ENCODE data around the gene ZNF556.
A peak's percentile ranks its signal among the peaks of the same experiment; 100 is the strongest.

Gene ZNF556

DNA sequence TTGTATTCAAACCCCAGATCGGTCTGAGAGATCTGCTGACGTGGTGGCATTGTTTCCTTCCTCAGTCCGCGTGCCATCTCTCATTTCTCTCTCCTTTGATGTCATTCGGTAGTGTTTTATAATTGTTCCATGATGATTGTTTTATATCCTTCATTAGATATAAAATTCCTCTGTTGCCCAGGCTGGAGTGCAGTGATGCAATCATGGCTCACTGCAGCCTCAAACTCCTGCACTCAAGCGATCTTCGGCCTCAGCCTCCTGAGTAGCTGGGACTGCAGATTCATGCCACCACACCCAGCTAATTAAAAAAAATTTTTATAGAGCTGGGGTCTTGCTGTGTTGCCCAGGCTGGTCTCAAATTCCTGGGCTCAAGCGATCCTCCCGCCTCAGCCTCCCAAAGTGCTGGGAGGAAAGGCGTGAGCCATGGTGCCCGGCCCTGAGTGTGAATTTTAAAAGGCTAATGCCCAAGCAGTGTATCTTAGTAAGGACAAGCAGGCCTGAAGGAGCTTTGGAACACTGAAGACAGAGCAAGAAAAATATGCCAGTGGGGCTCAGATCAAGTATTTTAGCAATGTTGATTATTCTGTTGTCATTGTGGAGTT lies 38.9 kb downstream of the ZNF556 start:
- DNase-seq (ENCODE audit: low spot score), result no peak

DNA sequence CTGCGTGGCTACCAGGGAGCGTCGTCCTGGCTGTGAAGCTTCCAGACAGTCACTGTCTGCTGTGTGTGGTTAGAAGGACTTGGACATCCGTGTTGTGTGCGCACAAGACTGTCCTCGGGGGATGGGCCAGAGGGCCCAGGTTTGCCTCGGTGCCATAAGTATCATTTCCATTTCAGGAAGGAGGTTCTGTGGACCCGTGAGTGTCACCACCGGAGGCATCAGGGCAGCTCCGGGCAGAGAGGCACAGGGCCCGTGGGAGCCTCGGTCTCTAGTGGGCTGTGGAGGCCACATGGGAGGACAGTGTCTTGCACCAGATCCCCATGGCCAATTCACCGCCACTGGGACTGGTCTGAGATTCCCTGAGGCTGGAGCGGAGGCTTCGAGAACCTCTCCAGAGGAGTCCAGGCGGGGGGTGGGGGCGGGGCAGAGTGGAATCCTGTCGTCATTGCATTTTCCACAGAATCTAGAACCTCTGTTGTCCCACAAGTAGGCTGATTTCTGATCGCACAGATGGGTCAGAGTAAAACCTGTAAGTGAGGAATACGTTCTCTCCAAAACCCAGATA lies 39.6 kb downstream of the ZNF556 start:
- DNase-seq (ENCODE audit: low spot score), result no peak

DNA sequence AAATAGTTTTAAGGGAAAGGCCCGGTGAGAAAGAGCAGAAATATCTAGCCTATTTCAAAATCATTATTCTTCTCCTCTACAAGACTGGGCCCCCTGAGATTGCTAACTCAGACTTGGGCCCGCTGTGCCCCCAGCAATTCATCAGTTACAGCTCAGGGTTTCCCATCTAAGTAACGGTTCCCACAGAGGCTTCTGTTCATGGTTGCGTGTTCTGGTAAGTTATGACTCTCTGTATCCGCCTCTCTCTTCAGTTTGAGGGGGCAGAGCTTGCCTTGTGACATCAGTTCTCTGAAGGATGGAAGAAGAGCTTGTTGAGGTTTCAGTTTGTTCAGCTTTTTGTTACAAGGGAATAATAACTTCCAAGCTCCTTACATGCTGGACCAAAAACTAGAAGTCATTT lies 45.2 kb downstream of the ZNF556 start:
- DNase-seq (ENCODE audit: low spot score), result no peak

DNA sequence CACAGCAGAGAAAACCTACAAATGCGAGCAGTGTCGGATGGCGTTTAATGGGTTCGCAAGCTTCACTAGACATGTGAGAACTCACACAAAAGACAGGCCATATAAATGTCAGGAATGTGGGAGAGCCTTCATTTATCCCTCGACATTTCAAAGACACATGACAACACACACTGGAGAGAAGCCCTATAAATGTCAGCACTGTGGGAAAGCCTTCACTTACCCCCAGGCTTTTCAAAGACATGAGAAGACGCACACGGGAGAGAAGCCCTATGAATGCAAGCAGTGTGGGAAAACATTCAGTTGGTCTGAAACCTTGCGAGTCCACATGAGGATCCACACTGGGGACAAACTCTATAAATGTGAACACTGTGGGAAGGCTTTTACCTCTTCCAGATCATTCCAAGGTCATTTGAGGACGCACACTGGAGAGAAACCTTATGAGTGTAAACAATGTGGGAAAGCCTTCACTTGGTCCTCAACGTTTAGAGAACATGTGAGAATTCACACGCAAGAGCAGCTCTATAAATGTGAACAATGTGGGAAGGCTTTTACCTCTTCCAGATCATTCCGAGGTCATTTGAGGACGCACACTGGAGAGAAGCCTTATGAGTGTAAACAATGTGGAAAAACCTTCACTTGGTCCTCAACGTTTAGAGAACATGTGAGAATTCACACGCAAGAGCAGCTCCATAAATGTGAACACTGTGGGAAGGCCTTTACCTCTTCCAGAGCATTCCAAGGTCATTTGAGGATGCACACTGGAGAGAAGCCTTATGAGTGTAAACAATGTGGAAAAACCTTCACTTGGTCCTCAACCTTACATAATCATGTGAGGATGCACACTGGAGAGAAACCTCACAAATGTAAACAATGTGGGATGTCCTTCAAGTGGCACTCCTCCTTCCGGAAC lies 50.4 kb downstream of the ZNF556 start:
- DNase-seq (ENCODE audit: low spot score), result no peak

DNA sequence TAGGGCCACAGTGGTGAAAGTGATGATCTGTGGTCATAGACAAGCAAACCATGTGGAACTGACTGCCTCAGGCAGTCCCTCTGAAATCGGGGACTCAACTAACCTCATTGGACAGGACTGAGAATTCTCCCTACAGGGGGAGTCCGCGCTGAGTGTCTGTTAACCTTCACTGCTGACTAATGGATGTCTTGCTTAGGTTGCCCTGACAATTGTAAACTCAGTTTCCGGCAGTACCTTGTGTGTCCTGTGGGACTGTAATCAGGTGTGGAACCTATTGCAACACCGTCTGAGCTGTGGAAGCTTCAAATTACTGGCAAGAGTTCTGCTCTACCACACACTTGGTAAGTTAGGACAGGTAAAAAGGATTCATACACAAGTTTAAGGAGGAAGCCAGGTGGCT lies 55.9 kb downstream of the ZNF556 start:
- DNase-seq (ENCODE audit: low spot score), result peak; percentile 27

DNA sequence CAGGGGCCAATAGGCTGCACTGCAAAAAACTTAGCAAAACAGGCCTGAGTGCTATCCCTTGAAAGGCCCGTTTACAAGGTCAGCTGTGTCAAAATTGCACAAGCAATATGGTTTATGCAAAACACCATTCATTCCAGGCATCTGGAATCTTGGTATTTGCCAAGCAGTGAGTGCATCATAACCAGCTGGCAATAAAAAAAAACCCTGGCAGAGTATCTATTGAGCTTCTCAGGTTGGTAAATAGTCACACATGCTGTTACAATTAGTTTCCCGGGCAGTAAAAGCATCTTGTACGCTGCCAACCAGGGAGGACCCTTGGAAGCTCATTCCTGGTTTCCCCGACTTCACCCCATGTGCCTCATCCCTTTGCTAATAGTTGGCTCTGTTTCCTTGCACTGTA lies 56.4 kb downstream of the ZNF556 start:
- no peak for DNase-seq (ENCODE audit: low spot score)

DNA sequence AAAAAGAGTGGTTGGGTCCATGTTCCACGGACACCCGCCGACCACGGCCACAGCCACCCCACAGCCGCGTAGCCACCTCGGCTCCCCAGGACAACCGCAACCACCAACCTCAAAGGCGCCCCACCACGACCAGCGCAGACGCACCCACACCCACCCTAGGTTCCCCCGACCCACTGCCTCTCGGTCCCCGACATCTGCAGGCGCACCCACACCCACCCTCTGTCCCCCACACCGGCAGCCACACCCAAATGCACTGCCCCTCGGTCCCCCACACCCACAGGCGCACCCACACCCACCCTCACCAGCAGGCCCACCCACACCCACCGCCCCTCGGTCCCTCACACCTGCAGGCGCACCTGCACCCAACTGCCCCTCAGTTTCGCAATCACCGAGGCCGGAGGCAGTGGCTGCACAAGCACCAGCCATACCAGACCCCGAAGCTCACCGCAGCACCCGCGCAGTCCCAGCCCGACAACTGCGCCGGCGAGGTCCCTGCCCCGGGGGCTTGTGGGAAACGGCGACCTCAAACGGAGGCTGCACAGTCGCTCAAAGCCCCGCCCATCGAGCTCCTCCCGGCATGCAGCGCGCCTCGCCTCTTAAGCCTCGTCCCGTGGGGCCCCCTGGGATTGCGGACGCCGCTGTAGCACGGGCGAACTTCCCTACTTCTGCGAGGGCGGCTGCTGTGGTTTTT lies 59.4 kb downstream of the ZNF556 start:
- DNase-seq (ENCODE audit: low spot score), result no peak

DNA sequence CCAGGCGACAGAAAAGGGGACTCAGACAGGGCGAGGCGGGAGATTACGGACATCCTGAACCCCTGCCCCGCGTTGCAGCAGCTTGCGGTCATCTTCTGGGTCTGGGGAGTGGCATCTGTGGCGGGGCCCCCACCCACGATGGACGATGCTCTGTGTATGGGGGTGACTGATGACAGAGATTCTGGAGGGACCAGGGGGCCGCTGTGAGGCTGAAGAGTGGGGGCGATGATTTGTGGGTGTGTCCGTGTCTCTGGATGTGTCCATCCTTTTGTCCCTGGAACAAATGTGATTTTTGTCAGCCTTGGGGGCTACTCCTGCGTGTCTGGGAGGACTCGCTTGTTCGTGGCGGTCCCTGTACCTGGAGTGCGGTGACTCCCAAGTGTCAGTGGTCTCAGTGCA lies 59.9 kb downstream of the ZNF556 start:
- DNase-seq (ENCODE audit: low spot score), result no peak
